ENCODE results near the gene PDK3. TPM values are rescaled to one million over a fixed set of nuclear protein-coding genes. Genes with fewer than 3 reads are reported as not detected.
A peak's percentile ranks its signal among the peaks of the same experiment; 100 is the strongest.

The PDK3 gene
- total RNA-seq, 3 donors from 2014 or later (not counting 1 experiment from before 2014, with no cell fraction given), result 21.9 to 30.9 (median 28.1) TPM

DNA sequence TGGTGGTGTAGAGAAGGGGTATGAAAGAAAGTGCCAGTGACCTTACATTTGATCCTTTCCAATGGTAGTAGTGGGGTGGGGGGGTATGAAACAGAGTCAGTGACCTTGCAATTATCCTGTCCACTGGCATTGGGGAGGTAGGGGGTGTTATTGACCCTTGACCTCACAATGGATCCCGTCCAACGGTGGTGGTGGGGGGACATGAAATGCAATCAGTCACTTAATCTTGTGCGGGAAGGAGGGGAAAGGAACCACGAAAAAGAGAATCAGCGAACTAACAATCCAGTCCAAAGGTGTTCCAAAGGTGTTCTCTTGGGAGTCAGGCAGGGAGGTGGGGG lies 619 bp upstream of the PDK3 start:
- H3K4me3 ChIP-seq (ENCODE audit: low read length), result peak overlapping the region; percentile 83

DNA sequence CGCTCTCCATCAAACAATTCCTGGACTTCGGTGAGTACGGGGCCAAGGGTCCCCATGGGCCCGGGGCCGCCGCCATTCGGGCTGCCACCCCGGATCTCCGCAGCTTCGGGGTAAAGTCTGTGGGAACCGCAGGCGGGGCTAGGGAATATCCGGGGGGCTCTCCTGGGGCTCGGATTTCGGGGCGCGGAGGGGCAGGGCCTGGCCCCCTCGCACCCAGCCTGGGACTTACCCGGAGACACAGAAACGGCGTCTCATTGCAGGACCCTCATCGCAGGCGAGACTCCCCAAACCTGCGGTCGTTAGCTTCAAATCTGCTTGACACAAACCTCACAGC lies 413 bp downstream of the PDK3 start:
- no peaks in the 10 kb centered on the region for H3K27me3 Mint-ChIP-seq (ENCODE audit: low read depth in 2 of 2)
- no peaks in the 10 kb centered on the region for H3K9me3 Mint-ChIP-seq
- H3K4me3 Mint-ChIP-seq, result peak overlapping the region; percentile 88
- H3K4me1 ChIP-seq (ENCODE audit: control insufficient read depth, insufficient read depth, low read length), result peaks cover 16% of the 10 kb centered on the region
- peaks cover 27 to 32% of the 10 kb centered on the region in 2 donors for H3K4me1 Mint-ChIP-seq
- H3K27ac Mint-ChIP-seq, result peak overlapping the region; percentile 72 to 90
- TF ChIP-seq, protein P1, sequence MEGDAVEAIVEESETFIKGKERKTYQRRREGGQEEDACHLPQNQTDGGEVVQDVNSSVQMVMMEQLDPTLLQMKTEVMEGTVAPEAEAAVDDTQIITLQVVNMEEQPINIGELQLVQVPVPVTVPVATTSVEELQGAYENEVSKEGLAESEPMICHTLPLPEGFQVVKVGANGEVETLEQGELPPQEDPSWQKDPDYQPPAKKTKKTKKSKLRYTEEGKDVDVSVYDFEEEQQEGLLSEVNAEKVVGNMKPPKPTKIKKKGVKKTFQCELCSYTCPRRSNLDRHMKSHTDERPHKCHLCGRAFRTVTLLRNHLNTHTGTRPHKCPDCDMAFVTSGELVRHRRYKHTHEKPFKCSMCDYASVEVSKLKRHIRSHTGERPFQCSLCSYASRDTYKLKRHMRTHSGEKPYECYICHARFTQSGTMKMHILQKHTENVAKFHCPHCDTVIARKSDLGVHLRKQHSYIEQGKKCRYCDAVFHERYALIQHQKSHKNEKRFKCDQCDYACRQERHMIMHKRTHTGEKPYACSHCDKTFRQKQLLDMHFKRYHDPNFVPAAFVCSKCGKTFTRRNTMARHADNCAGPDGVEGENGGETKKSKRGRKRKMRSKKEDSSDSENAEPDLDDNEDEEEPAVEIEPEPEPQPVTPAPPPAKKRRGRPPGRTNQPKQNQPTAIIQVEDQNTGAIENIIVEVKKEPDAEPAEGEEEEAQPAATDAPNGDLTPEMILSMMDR (IDR thresholded peaks at IDR 0.05), result no peak
- DNase-seq, result peak in 1 of 2 donors; percentile 56
- H3K27me3 ChIP-seq (ENCODE audit: control insufficient read depth, insufficient read depth, low read length), result no peaks in the 10 kb centered on the region
- 0% methylated on average over 19 of the region's 25 CpGs for WGBS (ENCODE audit: insufficient coverage)
- peak overlapping the region; percentile 84 for H3K27ac ChIP-seq (ENCODE audit: low read length)
- no peaks in the 10 kb centered on the region for H3K36me3 ChIP-seq (ENCODE audit: control insufficient read depth, insufficient read depth, low read length)
- ATAC-seq, result peak; percentile 7 to 22 (median 8)
- no peaks in the 10 kb centered on the region for H3K9me3 ChIP-seq (ENCODE audit: control insufficient read depth, insufficient read depth, low read length)
- H3K4me3 ChIP-seq (ENCODE audit: low read length), result peak overlapping the region; percentile 84
- H3K36me3 Mint-ChIP-seq, result no peaks in the 10 kb centered on the region
- intact Hi-C loops (cut with micrococcal nuclease), result loop anchor here (1.0 to 2.0 kb wide), 2 partner anchors 14 to 29 kb away; no protein-coding TSS in a partner anchor

More for the DNA sequence above, 619 bp upstream of the PDK3 start:
- WGBS (ENCODE audit: insufficient coverage), result 23% methylated on average over 5 of the region's 5 CpGs
- intact Hi-C loops (cut with micrococcal nuclease), result loop anchor here (2.0 kb wide), 1 partner anchor 30 kb away; no protein-coding TSS in a partner anchor
- H3K27me3 Mint-ChIP-seq (ENCODE audit: low read depth in 2 of 2), result no peaks in the 10 kb centered on the region
- no peaks in the 10 kb centered on the region for H3K9me3 ChIP-seq (ENCODE audit: control insufficient read depth, insufficient read depth, low read length)
- no peaks in the 10 kb centered on the region for H3K27me3 ChIP-seq (ENCODE audit: control insufficient read depth, insufficient read depth, low read length)
- H3K4me1 Mint-ChIP-seq, result peaks cover 27 to 32% of the 10 kb centered on the region in 2 donors
- DNase-seq, result no peak
- H3K27ac ChIP-seq (ENCODE audit: low read length), result peak overlapping the region; percentile 96
- H3K4me3 Mint-ChIP-seq, result peak overlapping the region; percentile 88
- peaks cover 16% of the 10 kb centered on the region for H3K4me1 ChIP-seq (ENCODE audit: control insufficient read depth, insufficient read depth, low read length)
- H3K36me3 Mint-ChIP-seq, result no peaks in the 10 kb centered on the region
- no peaks in the 10 kb centered on the region for H3K36me3 ChIP-seq (ENCODE audit: control insufficient read depth, insufficient read depth, low read length)
- TF ChIP-seq, protein P1 (IDR thresholded peaks at IDR 0.05), result no peak
- H3K27ac Mint-ChIP-seq, result peak overlapping the region; percentile 72 to 90
- ATAC-seq, result no peak
- H3K9me3 Mint-ChIP-seq, result no peaks in the 10 kb centered on the region

DNA sequence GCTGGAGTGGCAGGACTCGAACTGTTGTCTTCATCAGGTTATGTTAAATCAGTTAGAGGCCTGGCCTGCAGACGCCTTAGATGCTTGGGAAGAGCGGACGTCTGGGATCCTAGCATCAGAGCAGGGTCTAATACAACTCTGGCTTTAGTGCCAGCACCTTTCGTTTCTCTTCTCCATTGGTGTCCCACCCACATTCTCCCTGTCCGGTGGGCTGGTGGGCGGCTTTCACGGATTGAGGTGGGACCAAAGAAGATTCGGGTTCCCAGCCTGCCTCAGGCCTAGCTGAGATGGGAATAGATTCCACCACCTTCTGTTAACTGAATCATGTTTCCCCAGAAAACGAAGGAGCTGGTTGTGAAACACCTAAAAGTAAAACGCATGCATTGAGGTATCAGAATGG lies 939 bp downstream of the PDK3 start:
- TF ChIP-seq, protein P1 (IDR thresholded peaks at IDR 0.05), result no peak
- no peaks in the 10 kb centered on the region for H3K27me3 Mint-ChIP-seq (ENCODE audit: low read depth in 2 of 2)
- Histone ChIP-seq H3K36me3 (ENCODE audit: control insufficient read depth, insufficient read depth, low read length) (no peaks in the 10 kb centered on the region), H3K27ac (ENCODE audit: low read length) (peak overlapping the region; percentile 84), H3K27me3 (ENCODE audit: control insufficient read depth, insufficient read depth, low read length) (no peaks in the 10 kb centered on the region), H3K9me3 (ENCODE audit: control insufficient read depth, insufficient read depth, low read length) (no peaks in the 10 kb centered on the region), H3K4me3 (ENCODE audit: low read length) (peak overlapping the region; percentile 84), H3K4me1 (ENCODE audit: control insufficient read depth, insufficient read depth, low read length) (peaks cover 16% of the 10 kb centered on the region)
- 30% methylated on average over 7 of the region's 11 CpGs for WGBS (ENCODE audit: insufficient coverage)
- no peaks in the 10 kb centered on the region for H3K36me3 Mint-ChIP-seq
- H3K4me3 Mint-ChIP-seq, result peak overlapping the region; percentile 88
- intact Hi-C loops (cut with micrococcal nuclease), result no loop called here
- DNase-seq (peak in 1 of 2 donors; percentile 11), ATAC-seq (no peak)
- no peaks in the 10 kb centered on the region for H3K9me3 Mint-ChIP-seq
- H3K4me1 Mint-ChIP-seq, result peaks cover 27 to 36% of the 10 kb centered on the region in 2 donors
- H3K27ac Mint-ChIP-seq, result peak overlapping the region; percentile 72 to 90

DNA sequence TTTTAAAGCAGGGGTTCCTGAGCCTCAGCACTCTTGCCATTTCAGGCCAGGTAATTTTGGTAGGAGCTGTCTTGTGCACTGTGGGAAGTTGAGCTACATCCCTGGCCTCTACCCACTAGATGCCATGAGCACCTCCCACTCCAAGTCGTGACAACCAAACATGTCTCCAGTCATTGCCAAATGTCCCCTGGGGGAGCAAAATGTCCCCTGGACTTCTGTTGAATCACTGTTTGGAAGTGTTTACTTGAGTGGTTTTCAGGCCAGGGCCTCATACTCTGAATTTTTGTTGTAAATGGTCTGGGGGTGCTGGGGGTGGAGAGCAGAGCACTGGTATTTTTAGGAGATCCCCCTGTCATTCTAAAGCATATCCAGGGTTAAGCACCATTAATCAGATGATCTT lies 3.2 kb downstream of the PDK3 start:
- intact Hi-C loops (cut with micrococcal nuclease), result no loop called here
- Histone ChIP-seq H3K9me3 (ENCODE audit: control insufficient read depth, insufficient read depth, low read length) (no peaks in the 10 kb centered on the region), H3K36me3 (ENCODE audit: control insufficient read depth, insufficient read depth, low read length) (no peaks in the 10 kb centered on the region), H3K27me3 (ENCODE audit: control insufficient read depth, insufficient read depth, low read length) (no peaks in the 10 kb centered on the region), H3K4me3 (ENCODE audit: low read length) (no peak overlapping the region), H3K27ac (ENCODE audit: low read length) (no peak overlapping the region), H3K4me1 (ENCODE audit: control insufficient read depth, insufficient read depth, low read length) (peaks cover 16% of the 10 kb centered on the region)
- Mint-ChIP-seq H3K9me3 (no peaks in the 10 kb centered on the region), H3K4me3 (peak overlapping the region; percentile 53), H3K4me1 (peaks cover 27 to 46% of the 10 kb centered on the region in 2 donors), H3K27ac (peak overlapping the region; percentile 63 to 90), H3K36me3 (no peaks in the 10 kb centered on the region), H3K27me3 (ENCODE audit: low read depth in 2 of 2) (no peaks in the 10 kb centered on the region)
- DNase-seq, result no peak
- WGBS (ENCODE audit: insufficient coverage), result no CpG with 5 or more reads among the region's 1 CpG
- TF ChIP-seq, protein P1 (IDR thresholded peaks at IDR 0.05), result no peak
- no peak for ATAC-seq
